ENCODE data around the gene RGS13.
"Not testable (repeated sequence)": the region's sequence is repeated elsewhere in the genome, so short reads cannot be mapped to it uniquely, and the experiment has no call there.

The RGS13 gene

GRCh38 chr1:192678099-192678498 lies 42.2 kb downstream of the RGS13 start:
- no peak for DNase-seq (ENCODE audit: low spot score)

- DNase-seq (ENCODE audit: low spot score): no peak
Measured at GRCh38 chr1:192682335-192682734, 46.4 kb downstream of the RGS13 start.

GRCh38 chr1:192683081-192683480 lies 47.1 kb downstream of the RGS13 start:
- not testable (repeated sequence) for DNase-seq (ENCODE audit: low spot score)

GRCh38 chr1:192689459-192689858 lies 53.5 kb downstream of the RGS13 start:
- DNase-seq (ENCODE audit: low spot score): no peak

- DNase-seq (ENCODE audit: low spot score): no peak
Measured at GRCh38 chr1:192691041-192691440, 55.1 kb downstream of the RGS13 start.

GRCh38 chr1:192696082-192696481 lies 60.1 kb downstream of the RGS13 start:
- no peak for DNase-seq (ENCODE audit: low spot score)

GRCh38 chr1:192697771-192698170 lies 61.8 kb downstream of the RGS13 start:
- DNase-seq (ENCODE audit: low spot score): no peak

- no peak for DNase-seq (ENCODE audit: low spot score)
Measured at GRCh38 chr1:192698731-192699130, 62.8 kb downstream of the RGS13 start.

GRCh38 chr1:192700834-192701271 lies 64.9 kb downstream of the RGS13 start:
- DNase-seq (ENCODE audit: low spot score): no peak

- DNase-seq (ENCODE audit: low spot score): no peak
Measured at GRCh38 chr1:192702212-192702902, 66.4 kb downstream of the RGS13 start.

- no peak for DNase-seq (ENCODE audit: low spot score)
Measured at GRCh38 chr1:192703283-192704206, 67.6 kb downstream of the RGS13 start.

- no peak for DNase-seq (ENCODE audit: low spot score)
Measured at GRCh38 chr1:192705510-192705909, 69.6 kb downstream of the RGS13 start.

- DNase-seq (ENCODE audit: low spot score): no peak
Measured at GRCh38 chr1:192706936-192707335, 71.0 kb downstream of the RGS13 start.

- DNase-seq (ENCODE audit: low spot score): no peak
Measured at GRCh38 chr1:192707978-192708547, 72.1 kb downstream of the RGS13 start.

GRCh38 chr1:192709544-192709943 lies 73.6 kb downstream of the RGS13 start:
- peak; percentile 42 for DNase-seq (ENCODE audit: low spot score)

Measured in pons (tissue), 1 donor.